ENCODE results near the gene CARD9.

The CARD9 gene

GRCh38 chr9:136379003-136379287 lies 5.5 kb upstream of the CARD9 start:
- no peak for DNase-seq

- no peak for DNase-seq
Observed at GRCh38 chr9:136378170-136379002, 4.9 kb upstream of the CARD9 start.

GRCh38 chr9:136377341-136378169 lies 4.1 kb upstream of the CARD9 start:
- DNase-seq: no peak

- DNase-seq: no peak
Observed at GRCh38 chr9:136376457-136376856, 3.0 kb upstream of the CARD9 start.

GRCh38 chr9:136375096-136375495 lies 1.6 kb upstream of the CARD9 start:
- no peak for DNase-seq

DNA sequence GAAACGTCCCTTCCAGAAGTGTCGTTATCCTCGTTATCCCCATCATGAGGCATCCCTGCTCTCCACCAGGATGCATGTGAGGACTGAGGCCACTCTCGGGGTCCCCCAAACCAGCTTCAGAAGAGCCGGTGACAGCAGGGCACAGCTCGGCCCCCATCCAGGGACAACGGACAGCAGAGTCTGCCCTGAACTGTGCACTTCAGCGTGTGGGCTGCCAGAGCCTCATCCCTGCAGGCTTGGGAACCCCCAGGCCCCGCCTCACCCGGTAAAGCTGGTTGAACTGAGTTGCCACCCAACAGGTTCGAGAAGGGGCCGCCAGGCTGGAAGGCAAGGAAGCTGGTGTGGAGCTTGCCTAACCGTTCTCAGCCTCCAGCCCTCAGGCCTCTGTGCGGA lies 710 bp upstream of the CARD9 start:
- no peak for DNase-seq

DNA sequence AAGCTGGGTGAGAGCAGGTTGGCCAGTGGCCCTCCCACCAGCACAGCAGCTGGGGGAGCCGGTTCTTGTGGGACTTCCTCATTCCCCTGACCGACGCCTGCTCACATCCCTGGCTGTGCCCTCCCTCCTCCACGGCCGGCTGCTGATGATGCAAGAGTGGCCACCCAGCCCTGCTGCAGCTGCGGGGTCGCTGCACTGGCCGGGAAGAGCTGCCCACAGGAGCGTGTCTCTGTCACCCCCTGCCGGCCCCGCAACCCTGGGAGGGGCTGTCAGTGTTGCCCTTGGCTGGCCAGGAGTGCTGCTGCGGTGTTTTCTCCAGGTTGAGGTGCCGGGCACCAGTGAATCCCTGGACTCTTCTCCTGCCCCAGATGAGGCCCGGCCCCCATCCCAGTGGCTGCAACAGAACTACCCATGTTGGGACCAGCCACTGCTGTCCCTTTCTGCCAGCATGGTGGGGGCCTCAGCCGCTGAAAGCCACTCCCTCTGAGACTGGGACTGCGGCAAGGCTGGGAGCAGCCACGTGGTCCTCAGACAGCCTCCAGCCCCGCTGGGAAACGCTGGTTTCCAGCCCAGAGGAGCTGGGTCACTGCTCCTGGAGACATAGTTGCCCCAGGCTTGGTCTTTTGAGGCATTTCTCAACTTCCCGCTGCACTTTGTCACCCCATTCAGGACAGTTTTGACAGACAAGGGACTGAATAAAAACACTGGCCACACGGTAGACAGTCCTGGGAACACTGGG lies 739 bp downstream of the CARD9 start:
- DNase-seq: no peak

DNA sequence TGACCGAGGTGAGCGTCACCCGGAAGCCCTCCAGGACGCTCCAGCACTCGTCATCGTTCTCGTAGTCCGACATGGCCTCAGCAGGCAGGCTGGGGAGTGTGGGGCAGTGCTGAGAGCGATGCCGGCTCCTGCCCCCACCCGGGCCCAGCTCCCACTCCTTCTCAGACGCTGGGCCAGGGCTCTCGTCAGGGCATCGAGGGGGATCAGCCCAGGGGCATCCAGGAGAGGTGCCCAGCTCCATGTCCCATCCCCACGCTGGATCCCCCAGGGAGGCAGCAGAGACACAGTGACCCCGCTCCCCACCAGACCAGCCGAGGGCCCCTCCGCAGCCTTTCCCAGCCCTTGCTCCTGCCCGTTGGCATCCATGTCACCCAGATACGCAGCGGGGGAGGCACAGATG lies 1.5 kb downstream of the CARD9 start:
- no peak for DNase-seq

DNA sequence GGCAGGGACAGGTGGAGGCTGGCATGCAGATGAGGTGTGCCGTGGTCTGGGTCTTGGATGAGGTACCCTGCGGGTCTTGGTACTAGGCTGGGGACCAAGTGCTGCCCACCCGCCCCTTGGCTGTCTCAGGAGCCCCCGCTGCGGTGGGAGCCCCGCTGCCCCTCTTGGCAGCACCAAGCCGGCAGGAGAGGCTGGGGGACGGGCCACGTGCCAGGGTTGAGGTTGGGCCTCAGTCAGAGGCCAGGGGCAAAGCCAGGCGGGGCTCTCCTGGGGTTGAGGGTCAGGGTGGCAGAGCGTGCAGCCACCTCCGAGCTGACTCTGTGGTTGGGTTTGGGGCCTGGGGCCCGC lies 2.0 kb downstream of the CARD9 start:
- DNase-seq: no peak

DNA sequence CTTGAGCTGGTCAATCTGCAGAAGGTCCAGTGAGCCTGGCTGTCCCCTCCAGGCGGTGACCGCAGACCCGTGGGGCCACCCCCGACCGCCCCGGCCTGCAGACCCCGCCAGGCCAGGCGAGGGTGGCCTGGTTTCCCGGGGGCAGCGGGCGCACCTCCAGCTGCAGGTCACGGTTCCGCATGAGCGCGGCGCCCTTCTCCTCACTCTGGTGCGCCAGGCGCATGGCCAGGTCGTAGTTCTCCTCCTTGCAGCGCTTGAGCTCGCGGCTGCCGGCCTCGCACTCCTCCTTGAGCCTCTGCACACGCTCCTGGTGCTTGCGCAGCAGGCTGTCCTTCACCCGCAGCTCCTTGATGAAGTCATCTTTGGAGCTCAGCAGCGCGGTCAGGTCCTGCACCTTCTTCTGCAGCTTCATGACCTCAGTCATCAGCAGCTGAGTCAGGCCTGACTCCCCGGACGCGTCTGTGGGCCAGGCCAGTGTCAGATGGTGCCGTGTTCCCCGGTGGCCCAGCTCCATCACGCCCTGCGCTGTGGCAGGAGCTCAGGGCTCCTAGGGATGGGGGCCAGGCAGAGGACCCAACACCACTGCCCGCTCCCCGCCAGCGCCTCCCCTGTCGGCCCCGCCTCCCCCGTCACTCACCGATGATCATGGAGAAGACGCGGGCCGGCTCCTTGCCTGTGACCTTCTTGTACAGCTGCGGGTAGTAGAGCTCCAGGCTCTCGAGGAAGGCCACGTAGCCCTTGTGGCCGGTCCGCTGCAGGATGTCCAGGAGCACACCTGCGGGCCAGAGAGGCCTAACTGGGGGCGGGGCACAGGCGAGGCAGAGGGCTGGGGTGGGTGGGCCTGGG lies 2.6 kb downstream of the CARD9 start:
- no peak for DNase-seq

- no peak for DNase-seq
Observed at GRCh38 chr9:136370037-136370436, 3.4 kb downstream of the CARD9 start.

DNA sequence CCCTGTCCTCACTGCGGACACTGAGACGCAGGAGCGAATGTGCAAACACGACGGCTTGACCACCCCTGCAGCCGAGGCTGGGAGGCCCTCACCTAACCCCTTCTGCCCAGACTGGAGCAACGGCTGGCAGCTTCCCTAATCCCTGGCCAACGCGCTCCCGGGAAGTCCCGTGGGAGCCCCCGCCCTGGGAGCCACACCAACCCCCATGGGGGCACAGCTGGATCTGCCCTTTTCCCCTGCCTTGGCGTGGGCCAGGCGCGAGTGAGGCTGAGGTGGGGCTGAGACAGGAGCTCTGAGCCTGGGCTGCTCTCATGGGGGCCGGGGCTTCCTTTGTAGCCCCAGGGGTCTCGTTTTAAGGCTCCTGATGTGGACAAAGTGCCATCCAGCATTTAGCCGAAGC lies 5.3 kb downstream of the CARD9 start:
- DNase-seq: no peak

- no peak for DNase-seq
Observed at GRCh38 chr9:136367296-136368145, 5.9 kb downstream of the CARD9 start.

GRCh38 chr9:136366826-136367225 lies 6.6 kb downstream of the CARD9 start:
- DNase-seq: no peak

DNA sequence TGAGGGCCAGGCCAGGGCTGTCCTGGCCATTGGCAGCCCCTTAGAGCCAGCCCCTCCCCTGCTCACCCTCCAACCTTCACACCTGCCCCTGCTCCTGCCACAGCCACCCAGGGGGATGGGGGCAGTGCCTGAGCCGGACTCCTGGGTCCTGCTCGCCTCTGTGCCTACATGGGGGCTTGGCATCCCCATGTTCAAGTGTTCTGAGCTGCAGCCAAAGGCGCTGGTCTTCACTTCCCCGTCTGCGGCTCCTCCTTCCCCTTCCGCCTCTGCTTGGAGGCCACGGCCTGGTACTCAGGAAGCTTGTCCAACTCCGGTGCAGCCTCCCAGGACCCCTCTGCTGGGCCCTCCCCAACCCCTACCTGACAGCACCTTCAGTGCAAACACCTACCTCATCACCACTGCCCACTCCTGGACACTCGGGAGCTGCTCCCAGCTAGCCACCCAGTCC lies 7.7 kb downstream of the CARD9 start:
- DNase-seq: no peak

- DNase-seq: no peak
Observed at GRCh38 chr9:136364942-136365774, 8.3 kb downstream of the CARD9 start.

- DNase-seq: no peak
Observed at GRCh38 chr9:136363949-136364748, 9.3 kb downstream of the CARD9 start.

DNA sequence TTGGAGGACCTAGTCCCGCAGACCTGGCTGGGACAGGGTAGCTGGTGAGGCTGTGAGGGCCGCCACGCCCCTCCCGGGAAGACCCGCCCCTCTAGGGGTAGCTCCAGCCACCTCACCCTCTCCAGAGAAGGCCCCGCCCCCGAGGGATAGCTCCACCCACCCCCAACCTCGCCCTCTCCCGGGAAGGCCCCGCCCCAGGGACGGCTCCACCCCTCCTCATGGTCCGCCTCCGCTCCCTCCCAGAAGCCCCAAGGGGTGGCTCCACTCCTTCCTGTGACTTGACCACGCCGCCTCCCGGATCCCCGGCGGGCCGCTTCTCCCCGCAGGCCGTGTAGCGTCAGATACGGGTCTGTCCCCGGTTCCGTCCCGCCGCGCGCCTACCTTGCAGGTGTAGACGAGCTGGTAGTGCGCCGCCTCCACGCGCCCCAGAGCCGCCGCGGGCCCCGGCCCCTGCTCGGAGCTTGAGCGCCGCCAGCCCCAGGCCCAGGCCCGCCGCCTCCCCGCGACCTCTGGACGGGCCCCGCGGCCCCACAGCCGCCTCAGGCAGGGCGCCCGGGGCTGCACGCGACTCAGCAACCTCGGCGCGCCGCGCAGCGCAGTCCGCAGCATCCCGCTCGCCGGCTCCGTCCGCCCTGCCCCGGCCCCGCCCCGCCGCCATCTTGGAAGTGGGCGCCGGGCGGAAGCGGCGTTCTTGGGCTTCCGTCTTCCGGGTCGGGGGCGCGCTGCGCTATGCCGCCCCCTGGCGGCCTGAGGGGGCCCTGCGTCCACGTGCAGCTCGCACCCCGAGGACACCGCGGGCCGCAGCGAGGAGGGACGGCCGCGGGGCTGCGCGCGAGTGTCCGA lies 10.1 kb downstream of the CARD9 start, which contains the start of gene DNLZ:
DNLZ (minus strand) TSS at position 639 of the 843 bp plus-strand sequence; CDS start at position 609, 30 bp downstream.
- DNase-seq: peak; percentile 92

- no peak for DNase-seq
Observed at GRCh38 chr9:136362450-136362784, 11.1 kb downstream of the CARD9 start.

Measured in activated CD4-positive, alpha-beta T cell treated with anti-CD3 and anti-CD28 coated beads, Interleukin-2, amount 50 U/mL, for 1 hour (primary cell).